Osteoblast (primary cell): ENCODE measurements around the gene IL20RA. TPM values are rescaled to one million over a fixed set of nuclear protein-coding genes. Genes with fewer than 3 reads are reported as not detected.

ENCODE experiments used
- DNase-seq: peaks from one replicate; pipeline ENCODE4 v3.0.0; 2011; ENCODE audit warnings: low spot score, mixed read lengths; ENCODE audit not compliant: insufficient read length; ENCODE audit errors: missing footprints
- H2AFZ ChIP-seq: 2 replicates; pipeline ENCODE4 v1.6.0; 2011; ENCODE audit warnings: mild to moderate bottlenecking, low read length
- H3K27ac ChIP-seq: 2 replicates; pipeline ENCODE4 v1.5.1; 2011; ENCODE audit warnings: mild to moderate bottlenecking, low read depth, low read length, moderate library complexity
- H3K27me3 ChIP-seq: 2 replicates; pipeline ENCODE4 v1.6.0; 2012; ENCODE audit warnings: mild to moderate bottlenecking, control low read depth, inconsistent platforms, low read length, moderate library complexity; ENCODE audit not compliant: insufficient read depth
- H3K36me3 ChIP-seq: 2 replicates; pipeline ENCODE4 v1.5.1; 2011; ENCODE audit warnings: mild to moderate bottlenecking, low read length, control low read depth, moderate library complexity; ENCODE audit not compliant: insufficient read depth
- H3K4me1 ChIP-seq: 2 replicates; pipeline ENCODE4 v1.5.1; 2011; ENCODE audit warnings: mild to moderate bottlenecking, low read length, control low read depth, moderate library complexity; ENCODE audit not compliant: insufficient read depth
- H3K4me2 ChIP-seq: 2 replicates; pipeline ENCODE4 v1.6.0; 2011; ENCODE audit warnings: mild to moderate bottlenecking, low read length; ENCODE audit not compliant: insufficient read depth
- H3K4me3 ChIP-seq: fragments of 200-600 bp; sonication (generic); 3 replicates; pipeline ENCODE4 v1.5.1; 2012; ENCODE audit warnings: mild to moderate bottlenecking, low read length, inconsistent platforms; ENCODE audit not compliant: insufficient read depth
- H3K79me2 ChIP-seq: 2 replicates; pipeline ENCODE4 v1.6.0; 2012; ENCODE audit warnings: mild to moderate bottlenecking, low read length, control low read depth, inconsistent platforms; ENCODE audit not compliant: insufficient read depth
- H3K9me3 ChIP-seq: 2 replicates; pipeline ENCODE4 v1.5.1; 2011; ENCODE audit warnings: low read depth, low read length, control low read depth
- H4K20me1 ChIP-seq: 2 replicates; pipeline ENCODE4 v1.6.0; 2012; ENCODE audit warnings: mild to moderate bottlenecking, low read length, control low read depth; ENCODE audit not compliant: insufficient read depth
- total RNA-seq: library from RNA; depleted of rRNA; stranded (reverse); fragments of >200 nt; gene quantifications from 2 replicates; pipeline ENCODE4 v1.2.3, GENCODE V29; 2012
- TF ChIP-seq, protein P1 (sequence below): IDR thresholded peaks from 2 replicates; pipeline ENCODE4 v1.5.1; 2011; ENCODE audit warnings: mild to moderate bottlenecking, low read depth, low read length, moderate library complexity; ENCODE audit errors: extremely low read depth

IL20RA gene
- total RNA-seq, 1 donor = 0.36 TPM

GRCh38 chr6:137016356-137016755 is 28.4 kb downstream of the IL20RA start:
- H3K9me3 ChIP-seq = no peaks in the 10 kb centered on the region
- peaks cover 12% of the 10 kb centered on the region for H3K4me1 ChIP-seq
- peaks cover 2% of the 10 kb centered on the region for H3K27me3 ChIP-seq
- TF ChIP-seq, protein P1, sequence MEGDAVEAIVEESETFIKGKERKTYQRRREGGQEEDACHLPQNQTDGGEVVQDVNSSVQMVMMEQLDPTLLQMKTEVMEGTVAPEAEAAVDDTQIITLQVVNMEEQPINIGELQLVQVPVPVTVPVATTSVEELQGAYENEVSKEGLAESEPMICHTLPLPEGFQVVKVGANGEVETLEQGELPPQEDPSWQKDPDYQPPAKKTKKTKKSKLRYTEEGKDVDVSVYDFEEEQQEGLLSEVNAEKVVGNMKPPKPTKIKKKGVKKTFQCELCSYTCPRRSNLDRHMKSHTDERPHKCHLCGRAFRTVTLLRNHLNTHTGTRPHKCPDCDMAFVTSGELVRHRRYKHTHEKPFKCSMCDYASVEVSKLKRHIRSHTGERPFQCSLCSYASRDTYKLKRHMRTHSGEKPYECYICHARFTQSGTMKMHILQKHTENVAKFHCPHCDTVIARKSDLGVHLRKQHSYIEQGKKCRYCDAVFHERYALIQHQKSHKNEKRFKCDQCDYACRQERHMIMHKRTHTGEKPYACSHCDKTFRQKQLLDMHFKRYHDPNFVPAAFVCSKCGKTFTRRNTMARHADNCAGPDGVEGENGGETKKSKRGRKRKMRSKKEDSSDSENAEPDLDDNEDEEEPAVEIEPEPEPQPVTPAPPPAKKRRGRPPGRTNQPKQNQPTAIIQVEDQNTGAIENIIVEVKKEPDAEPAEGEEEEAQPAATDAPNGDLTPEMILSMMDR = no peak
- no peak for DNase-seq
- no peaks in the 10 kb centered on the region for H3K79me2 ChIP-seq
- no peak overlapping the region for H3K4me3 ChIP-seq
- H4K20me1 ChIP-seq = no peaks in the 10 kb centered on the region
- H3K27ac ChIP-seq = no peak overlapping the region
- no peak overlapping the region for H2AFZ ChIP-seq
- H3K36me3 ChIP-seq = no peaks in the 10 kb centered on the region
- H3K4me2 ChIP-seq = no peak overlapping the region

- Histone ChIP-seq H2AFZ (no peak overlapping the region), H3K36me3 (no peaks in the 10 kb centered on the region), H4K20me1 (no peaks in the 10 kb centered on the region), H3K4me1 (peaks cover 12% of the 10 kb centered on the region), H3K4me3 (no peak overlapping the region), H3K4me2 (no peak overlapping the region), H3K27me3 (peaks cover 2% of the 10 kb centered on the region), H3K9me3 (no peaks in the 10 kb centered on the region), H3K79me2 (no peaks in the 10 kb centered on the region), H3K27ac (no peak overlapping the region)
- DNase-seq = no peak
- TF ChIP-seq, protein P1 = no peak
Measured at GRCh38 chr6:137015943-137016342, 28.8 kb downstream of the IL20RA start.

DNA sequence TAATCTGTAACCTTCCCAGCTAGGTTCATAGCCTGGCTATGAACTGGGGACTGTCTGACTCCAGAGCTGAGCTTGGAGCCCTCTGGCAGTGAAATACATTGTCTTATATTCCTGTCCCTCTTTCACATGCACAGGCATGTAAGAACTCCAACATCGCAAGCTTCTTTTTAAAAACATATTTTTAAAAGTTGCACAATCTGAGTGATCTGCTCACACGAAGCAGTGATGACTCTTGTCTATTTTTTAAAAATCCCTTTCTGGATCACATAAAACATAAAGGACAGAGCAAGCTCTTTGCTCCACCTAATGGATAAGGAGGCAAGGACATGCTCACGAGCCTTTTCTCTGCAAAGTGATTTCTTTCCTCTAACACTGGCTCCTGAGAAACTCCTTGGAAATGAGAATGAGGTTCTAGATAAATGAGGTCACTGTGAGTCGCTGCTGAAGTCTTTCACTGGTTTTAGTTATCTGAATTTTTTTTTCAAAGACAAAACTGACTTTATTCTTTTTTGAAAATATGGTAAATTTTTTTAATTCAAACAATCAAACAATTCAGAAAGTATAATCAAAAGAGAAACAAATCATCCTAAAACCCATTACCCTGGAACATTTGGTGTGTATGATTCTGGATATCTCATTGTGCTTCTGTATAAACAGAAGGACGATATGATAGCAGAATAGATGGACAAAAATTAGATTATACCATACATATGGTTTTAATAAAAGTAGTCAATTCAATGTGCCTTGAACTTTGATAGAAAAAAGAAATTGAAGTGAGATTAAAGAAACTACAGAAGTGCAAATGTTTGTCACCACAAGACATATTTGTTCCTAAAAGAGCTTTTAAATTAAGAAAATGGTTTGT is 30.8 kb downstream of the IL20RA start:
- H3K4me2 ChIP-seq = peak overlapping the region; percentile 19
- DNase-seq = peak; percentile 54
- peak overlapping the region; percentile 24 for H3K27ac ChIP-seq
- no peaks in the 10 kb centered on the region for H3K9me3 ChIP-seq
- peaks cover 2% of the 10 kb centered on the region for H3K27me3 ChIP-seq
- peaks cover 12% of the 10 kb centered on the region for H3K4me1 ChIP-seq
- no peak overlapping the region for H3K4me3 ChIP-seq
- no peaks in the 10 kb centered on the region for H3K79me2 ChIP-seq
- H3K36me3 ChIP-seq = no peaks in the 10 kb centered on the region
- H2AFZ ChIP-seq = no peak overlapping the region
- TF ChIP-seq, protein P1 = peak; percentile 68
- H4K20me1 ChIP-seq = no peaks in the 10 kb centered on the region

DNA sequence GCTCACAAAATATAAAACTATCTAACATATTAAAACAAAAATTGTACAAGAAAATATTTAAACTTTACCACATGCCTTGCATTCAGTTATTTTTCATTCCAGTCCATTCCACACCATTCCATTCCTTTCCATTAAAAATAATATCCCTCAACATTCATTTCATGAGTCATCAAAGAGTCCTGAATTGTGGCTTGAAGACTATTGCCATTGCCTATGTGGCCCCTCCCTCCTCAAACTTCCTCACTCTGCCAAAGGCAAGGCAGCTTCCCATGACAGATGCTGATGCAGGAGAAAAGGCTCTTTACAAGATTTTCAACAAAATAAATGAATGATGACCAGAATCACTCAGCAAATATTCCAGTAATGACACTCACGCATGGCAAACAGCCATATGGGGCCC is 31.7 kb downstream of the IL20RA start:
- peak; percentile 83 for DNase-seq
- no peaks in the 10 kb centered on the region for H3K36me3 ChIP-seq
- peaks cover 12% of the 10 kb centered on the region for H3K4me1 ChIP-seq
- H2AFZ ChIP-seq = no peak overlapping the region
- H3K4me3 ChIP-seq = no peak overlapping the region
- no peaks in the 10 kb centered on the region for H4K20me1 ChIP-seq
- H3K9me3 ChIP-seq = no peaks in the 10 kb centered on the region
- no peak overlapping the region for H3K4me2 ChIP-seq
- TF ChIP-seq, protein P1 = no peak
- no peaks in the 10 kb centered on the region for H3K79me2 ChIP-seq
- H3K27ac ChIP-seq = peak overlapping the region; percentile 24
- peaks cover 2% of the 10 kb centered on the region for H3K27me3 ChIP-seq
